Measurements from ENCODE around the gene SCPEP1. TPM values are rescaled to one million over a fixed set of nuclear protein-coding genes. Genes with fewer than 3 reads are reported as not detected.

Gene SCPEP1
- total RNA-seq, 4 donors from 2014 or later: 13.1 to 39.7 (median 20.3) TPM

GRCh38 chr17:56985371-56986162, 7.6 kb downstream of the SCPEP1 start:
- Histone ChIP-seq H3K4me1 (no peaks in the 10 kb centered on the region), H3K27me3 (no peaks in the 10 kb centered on the region), H3K36me3 (peaks cover 0 to 6% (median 0%) of the 10 kb centered on the region in 4 donors), H3K4me3 (no peak overlapping the region), H3K9me3 (no peaks in the 10 kb centered on the region), H3K27ac (no peak overlapping the region)
- in situ Hi-C loops (cut with MboI; ENCODE audit: low pct_ligation_motif_present in 1 of 4, low pct_unique_long_range_greater_than_20kb in 1 of 4, low sequenced_read_pairs in 3 of 4): no loop called here
- 81 to 100% methylated on average over 3 to 14 of the region's 14 CpGs for WGBS, 2 donors (ENCODE audit: low coverage in 1 of 2)
- intact Hi-C loops (cut with DNase I; ENCODE audit: low total_unique reads): no loop called here
- no peak for TF ChIP-seq EP300 (IDR thresholded peaks at IDR 0.05; ENCODE audit: low read depth)
- TF ChIP-seq POLR2A (IDR thresholded peaks at IDR 0.05): no peak
- TF ChIP-seq POLR2AphosphoS5 (IDR thresholded peaks at IDR 0.05): no peak
- TF ChIP-seq, protein P1, sequence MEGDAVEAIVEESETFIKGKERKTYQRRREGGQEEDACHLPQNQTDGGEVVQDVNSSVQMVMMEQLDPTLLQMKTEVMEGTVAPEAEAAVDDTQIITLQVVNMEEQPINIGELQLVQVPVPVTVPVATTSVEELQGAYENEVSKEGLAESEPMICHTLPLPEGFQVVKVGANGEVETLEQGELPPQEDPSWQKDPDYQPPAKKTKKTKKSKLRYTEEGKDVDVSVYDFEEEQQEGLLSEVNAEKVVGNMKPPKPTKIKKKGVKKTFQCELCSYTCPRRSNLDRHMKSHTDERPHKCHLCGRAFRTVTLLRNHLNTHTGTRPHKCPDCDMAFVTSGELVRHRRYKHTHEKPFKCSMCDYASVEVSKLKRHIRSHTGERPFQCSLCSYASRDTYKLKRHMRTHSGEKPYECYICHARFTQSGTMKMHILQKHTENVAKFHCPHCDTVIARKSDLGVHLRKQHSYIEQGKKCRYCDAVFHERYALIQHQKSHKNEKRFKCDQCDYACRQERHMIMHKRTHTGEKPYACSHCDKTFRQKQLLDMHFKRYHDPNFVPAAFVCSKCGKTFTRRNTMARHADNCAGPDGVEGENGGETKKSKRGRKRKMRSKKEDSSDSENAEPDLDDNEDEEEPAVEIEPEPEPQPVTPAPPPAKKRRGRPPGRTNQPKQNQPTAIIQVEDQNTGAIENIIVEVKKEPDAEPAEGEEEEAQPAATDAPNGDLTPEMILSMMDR (IDR thresholded peaks at IDR 0.05): no peak
- no peak for DNase-seq

GRCh38 chr17:56987283-56987834, 9.4 kb downstream of the SCPEP1 start:
- TF ChIP-seq POLR2AphosphoS5 (IDR thresholded peaks at IDR 0.05) (no peak), POLR2A (IDR thresholded peaks at IDR 0.05) (no peak), EP300 (IDR thresholded peaks at IDR 0.05; ENCODE audit: low read depth) (no peak)
- TF ChIP-seq, protein P1 (IDR thresholded peaks at IDR 0.05): no peak
- no peak for DNase-seq
- in situ Hi-C loops (cut with MboI; ENCODE audit: low pct_ligation_motif_present in 1 of 4, low pct_unique_long_range_greater_than_20kb in 1 of 4, low sequenced_read_pairs in 3 of 4): no loop called here
- no peak overlapping the region for H3K27ac ChIP-seq
- peaks cover 0 to 12% (median 0%) of the 10 kb centered on the region in 4 donors for H3K36me3 ChIP-seq
- intact Hi-C loops (cut with DNase I; ENCODE audit: low total_unique reads): no loop called here
- no peaks in the 10 kb centered on the region for H3K27me3 ChIP-seq
- no peak overlapping the region for H3K4me3 ChIP-seq
- no peaks in the 10 kb centered on the region for H3K9me3 ChIP-seq
- 70 to 95% methylated on average over 7 to 11 of the region's 11 CpGs for WGBS, 2 donors (ENCODE audit: low coverage in 1 of 2)
- H3K4me1 ChIP-seq: no peaks in the 10 kb centered on the region

GRCh38 chr17:56988901-56989572, 11.1 kb downstream of the SCPEP1 start:
- WGBS, 2 donors (ENCODE audit: low coverage in 1 of 2): 93 to 94% methylated on average over 4 of the region's 4 CpGs
- in situ Hi-C loops (cut with MboI; ENCODE audit: low pct_ligation_motif_present in 1 of 4, low pct_unique_long_range_greater_than_20kb in 1 of 4, low sequenced_read_pairs in 3 of 4): no loop called here
- TF ChIP-seq, protein P1 (IDR thresholded peaks at IDR 0.05): no peak
- no peak for TF ChIP-seq POLR2AphosphoS5 (IDR thresholded peaks at IDR 0.05)
- TF ChIP-seq EP300 (IDR thresholded peaks at IDR 0.05; ENCODE audit: low read depth): no peak
- no peak for TF ChIP-seq POLR2A (IDR thresholded peaks at IDR 0.05)
- H3K4me1 ChIP-seq: no peaks in the 10 kb centered on the region
- intact Hi-C loops (cut with DNase I; ENCODE audit: low total_unique reads): no loop called here
- H3K27me3 ChIP-seq: no peaks in the 10 kb centered on the region
- H3K9me3 ChIP-seq: no peaks in the 10 kb centered on the region
- peaks cover 0 to 12% (median 0%) of the 10 kb centered on the region in 4 donors for H3K36me3 ChIP-seq
- no peak for DNase-seq
- no peak overlapping the region for H3K27ac ChIP-seq
- no peak overlapping the region for H3K4me3 ChIP-seq

DNA sequence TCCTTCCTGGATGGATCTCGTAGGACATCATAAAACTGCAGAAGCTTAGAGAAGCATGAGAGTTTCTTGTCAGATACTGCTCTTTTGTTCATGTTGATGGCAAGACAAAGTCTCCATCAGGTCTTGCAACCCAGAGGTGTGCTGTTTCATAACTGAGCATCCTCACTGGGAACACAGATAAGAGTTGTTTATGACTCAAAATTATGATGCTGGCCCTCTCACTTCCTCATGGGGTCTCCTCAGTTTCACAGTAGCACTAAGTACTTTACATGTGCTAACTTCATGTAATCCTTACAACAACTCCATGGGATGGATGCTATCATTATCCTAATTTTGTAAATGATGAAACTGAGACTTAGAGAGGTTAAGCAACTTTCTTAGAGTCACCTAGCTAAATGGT, 14.4 kb downstream of the SCPEP1 start:
- no peak overlapping the region for H3K4me3 ChIP-seq
- no peak overlapping the region for H3K27ac ChIP-seq
- no peaks in the 10 kb centered on the region for H3K27me3 ChIP-seq
- intact Hi-C loops (cut with DNase I; ENCODE audit: low total_unique reads): no loop called here
- 14 to 64% methylated on average over 1 of the region's 1 CpG for WGBS, 2 donors (ENCODE audit: low coverage in 1 of 2)
- no peak for DNase-seq
- H3K36me3 ChIP-seq: peaks cover 0 to 26% (median 0%) of the 10 kb centered on the region in 4 donors
- in situ Hi-C loops (cut with MboI; ENCODE audit: low pct_ligation_motif_present in 1 of 4, low pct_unique_long_range_greater_than_20kb in 1 of 4, low sequenced_read_pairs in 3 of 4): no loop called here
- no peaks in the 10 kb centered on the region for H3K9me3 ChIP-seq
- H3K4me1 ChIP-seq: no peaks in the 10 kb centered on the region
- TF ChIP-seq POLR2AphosphoS5 (IDR thresholded peaks at IDR 0.05): no peak
- no peak for TF ChIP-seq EP300 (IDR thresholded peaks at IDR 0.05; ENCODE audit: low read depth)
- TF ChIP-seq POLR2A (IDR thresholded peaks at IDR 0.05): no peak
- TF ChIP-seq, protein P1 (IDR thresholded peaks at IDR 0.05): no peak

Data from transverse colon (tissue), 4 donors.